Esophagus squamous epithelium (tissue), 5 donors: ENCODE data around the gene CST8. TPM values are rescaled to one million over a fixed set of nuclear protein-coding genes. Genes with fewer than 3 reads are reported as not detected.

Experiments used
- DNase-seq: peaks from one replicate; lab custom pipeline; 2025; lab: John Stamatoyannopoulos, UW
- H3K27ac ChIP-seq, 4 donors: fragments of 200-600 bp; sonication (generic); one replicate each; pipeline ENCODE4 v1.5.1; 2016 to 2019; ENCODE audit warnings: mild to moderate bottlenecking in 1 of 4
- H3K27me3 ChIP-seq, 4 donors: fragments of 200-600 bp; sonication (generic); 1 replicate in 3 of 4; 2 replicates in 1 of 4; pipeline versions ENCODE4 v1.5.1 to v1.6.0; 2017 to 2021; ENCODE audit warnings: antibody characterized with exemption in 1 of 4
- H3K36me3 ChIP-seq, 3 donors: fragments of 200-600 bp; sonication (generic); one replicate each; pipeline ENCODE4 v1.5.1; 2016 to 2019
- H3K4me1 ChIP-seq, 3 donors: fragments of 200-600 bp; sonication (generic); one replicate each; pipeline ENCODE4 v1.5.1; 2017 to 2019
- H3K4me3 ChIP-seq, 4 donors: fragments of 200-600 bp; sonication (generic); 1 replicate in 3 of 4; 2 replicates in 1 of 4; pipeline ENCODE4 v1.5.1; 2016 to 2019; ENCODE audit warnings: mild to moderate bottlenecking in 2 of 4, moderate library complexity in 1 of 4
- H3K9me3 ChIP-seq, 3 donors: fragments of 200-600 bp; sonication (generic); one replicate each; pipeline ENCODE4 v1.5.1; 2016 to 2019
- POLR2A ChIP-seq, 4 donors: fragments of 450-650 bp; IDR thresholded peaks; one replicate each; pipeline ENCODE4 v1.6.1; 2017; ENCODE audit warnings: antibody characterized with exemption in 4 of 4, mild to moderate bottlenecking in 4 of 4, moderate library complexity in 3 of 4
- WGBS, 2 donors: methylation state at CpG; one replicate each; pipeline ENCODE4 v1.1.5; 2018; 5-methylcytosine and 5-hydroxymethylcytosine counted together
- intact Hi-C: fragments of 100-400 bp; cut with DNase I; formaldehyde crosslinking; loops from one replicate; pipeline ENCODE4 v1.15.0; 2022
- total RNA-seq, 4 donors: library from RNA; depleted of rRNA; stranded (reverse); fragments of >200 nt; gene quantifications; one replicate each; pipeline ENCODE4 v1.1.0, GENCODE V29; 2016
- TF ChIP-seq, protein P1 (sequence below), 6 experiments: fragments of 450-650 bp in 4 of 6; fragments of 200-600 bp in 2 of 6; sonication (generic) in 2 of 6; IDR thresholded peaks; one replicate each; pipeline ENCODE4 v1.5.1; 2016 to 2019; ENCODE audit warnings: antibody characterized with exemption in 6 of 6, mild to moderate bottlenecking in 4 of 6, moderate library complexity in 4 of 6
- donor health status: DM: yes; HTN: yes; CAD: no.

Gene CST8
- total RNA-seq, 4 donors from 2014 or later, result not detected

DNA sequence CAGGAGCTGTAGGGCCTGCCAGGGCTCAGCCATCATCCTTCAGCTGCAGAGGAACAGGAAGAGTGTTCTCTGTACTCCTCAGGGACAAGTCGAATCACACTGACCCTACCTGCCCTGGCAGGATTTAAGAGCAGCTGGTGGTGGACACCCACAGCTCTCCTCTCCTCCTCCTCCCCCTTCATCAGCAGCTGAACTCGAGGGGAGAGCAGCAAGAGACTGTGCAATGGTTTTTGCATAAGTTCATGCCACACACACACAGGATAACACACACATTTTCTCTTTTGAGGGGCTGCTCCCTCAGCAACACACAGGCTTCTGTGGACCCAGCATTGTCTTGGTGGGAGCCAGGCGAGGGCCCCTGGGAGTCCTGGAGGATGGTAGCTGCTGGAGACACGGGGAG, 38.1 kb upstream of the CST8 start, which contains the start of gene CST11:
Gene CST11, minus strand, starts transcription at position 101 of the 400 bp plus-strand sequence. Its CDS starts 65 bp downstream, at position 36.
- Histone ChIP-seq H3K27me3 (peaks cover 0 to 5% (median 0%) of the 10 kb centered on the region in 4 donors), H3K9me3 (no peaks in the 10 kb centered on the region), H3K4me3 (no peak within 1 kb of the TSS), H3K27ac (no peak within 1 kb of the TSS), H3K4me1 (no peaks in the 10 kb centered on the region), H3K36me3 (no peaks in the 10 kb centered on the region)
- intact Hi-C loops, result no loop called here
- TF ChIP-seq, protein P1, sequence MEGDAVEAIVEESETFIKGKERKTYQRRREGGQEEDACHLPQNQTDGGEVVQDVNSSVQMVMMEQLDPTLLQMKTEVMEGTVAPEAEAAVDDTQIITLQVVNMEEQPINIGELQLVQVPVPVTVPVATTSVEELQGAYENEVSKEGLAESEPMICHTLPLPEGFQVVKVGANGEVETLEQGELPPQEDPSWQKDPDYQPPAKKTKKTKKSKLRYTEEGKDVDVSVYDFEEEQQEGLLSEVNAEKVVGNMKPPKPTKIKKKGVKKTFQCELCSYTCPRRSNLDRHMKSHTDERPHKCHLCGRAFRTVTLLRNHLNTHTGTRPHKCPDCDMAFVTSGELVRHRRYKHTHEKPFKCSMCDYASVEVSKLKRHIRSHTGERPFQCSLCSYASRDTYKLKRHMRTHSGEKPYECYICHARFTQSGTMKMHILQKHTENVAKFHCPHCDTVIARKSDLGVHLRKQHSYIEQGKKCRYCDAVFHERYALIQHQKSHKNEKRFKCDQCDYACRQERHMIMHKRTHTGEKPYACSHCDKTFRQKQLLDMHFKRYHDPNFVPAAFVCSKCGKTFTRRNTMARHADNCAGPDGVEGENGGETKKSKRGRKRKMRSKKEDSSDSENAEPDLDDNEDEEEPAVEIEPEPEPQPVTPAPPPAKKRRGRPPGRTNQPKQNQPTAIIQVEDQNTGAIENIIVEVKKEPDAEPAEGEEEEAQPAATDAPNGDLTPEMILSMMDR (IDR thresholded peaks at IDR 0.05), result no peak
- TF ChIP-seq POLR2A (IDR thresholded peaks at IDR 0.05), result no peak
- 0 to 13% methylated on average over 1 to 2 of the region's 4 CpGs for WGBS, 2 donors
- DNase-seq, result no peak

GRCh38 chr20:23453549-23454543, 37.1 kb upstream of the CST8 start:
- no peak overlapping the region for H3K4me3 ChIP-seq

GRCh38 chr20:23454816-23455215, 36.1 kb upstream of the CST8 start:
- intact Hi-C loops, result no loop called here
- H3K4me3 ChIP-seq, result no peak overlapping the region
- H3K27me3 ChIP-seq, result peaks cover 0 to 5% (median 0%) of the 10 kb centered on the region in 4 donors
- DNase-seq, result no peak
- H3K4me1 ChIP-seq, result peaks cover 0 to 13% (median 0%) of the 10 kb centered on the region in 3 donors
- TF ChIP-seq POLR2A (IDR thresholded peaks at IDR 0.05), result no peak
- TF ChIP-seq, protein P1 (IDR thresholded peaks at IDR 0.05), result no peak
- WGBS, 2 donors, result 73 to 84% methylated on average over 1 of the region's 1 CpG
- H3K27ac ChIP-seq, result no peak overlapping the region
- no peaks in the 10 kb centered on the region for H3K36me3 ChIP-seq
- no peaks in the 10 kb centered on the region for H3K9me3 ChIP-seq

More at GRCh38 chr20:23453549-23454543, 37.1 kb upstream of the CST8 start:
- intact Hi-C loops, result no loop called here
- Histone ChIP-seq H3K36me3 (no peaks in the 10 kb centered on the region), H3K4me1 (peaks cover 0 to 3% (median 0%) of the 10 kb centered on the region in 3 donors), H3K27me3 (peaks cover 0 to 5% (median 0%) of the 10 kb centered on the region in 4 donors), H3K9me3 (no peaks in the 10 kb centered on the region), H3K27ac (no peak overlapping the region)
- WGBS, 2 donors, result 75 to 83% methylated on average over 11 to 13 of the region's 15 CpGs
- DNase-seq, result no peak
- no peak for TF ChIP-seq POLR2A (IDR thresholded peaks at IDR 0.05)
- TF ChIP-seq, protein P1 (IDR thresholded peaks at IDR 0.05), result no peak

- peaks cover 0 to 17% (median 0%) of the 10 kb centered on the region in 3 donors for H3K4me1 ChIP-seq
- peaks cover 0 to 5% (median 0%) of the 10 kb centered on the region in 4 donors for H3K27me3 ChIP-seq
- DNase-seq, result no peak
- no peak overlapping the region for H3K4me3 ChIP-seq
- H3K9me3 ChIP-seq, result no peaks in the 10 kb centered on the region
- H3K36me3 ChIP-seq, result no peaks in the 10 kb centered on the region
- intact Hi-C loops, result no loop called here
- no peak for TF ChIP-seq POLR2A (IDR thresholded peaks at IDR 0.05)
- TF ChIP-seq, protein P1 (IDR thresholded peaks at IDR 0.05), result no peak
- 79 to 90% methylated on average over 7 of the region's 7 CpGs for WGBS, 2 donors
- H3K27ac ChIP-seq, result no peak overlapping the region
These were observed 35.3 kb upstream of the CST8 start for GRCh38 chr20:23455639-23456038.

- Histone ChIP-seq H3K9me3 (no peaks in the 10 kb centered on the region), H3K4me3 (no peak overlapping the region), H3K27ac (no peak overlapping the region), H3K27me3 (peaks cover 0 to 5% (median 0%) of the 10 kb centered on the region in 4 donors), H3K36me3 (no peaks in the 10 kb centered on the region), H3K4me1 (peaks cover 0 to 17% (median 0%) of the 10 kb centered on the region in 3 donors)
- 30 to 31% methylated on average over 3 of the region's 3 CpGs for WGBS, 2 donors
- no peak for DNase-seq
- intact Hi-C loops, result no loop called here
- no peak for TF ChIP-seq POLR2A (IDR thresholded peaks at IDR 0.05)
- TF ChIP-seq, protein P1 (IDR thresholded peaks at IDR 0.05), result no peak
These were observed 34.5 kb upstream of the CST8 start for GRCh38 chr20:23456409-23456808.
